ENCODE measurements around the gene ZNF365.

Gene ZNF365

GRCh38 chr10:62422068-62422590 is 48.0 kb downstream of the ZNF365 start:
- FAIRE-seq = no peak

GRCh38 chr10:62424026-62424425 is 49.9 kb downstream of the ZNF365 start:
- FAIRE-seq = no peak

GRCh38 chr10:62426086-62426485 is 51.9 kb downstream of the ZNF365 start:
- FAIRE-seq = no peak

GRCh38 chr10:62426600-62426999 is 52.4 kb downstream of the ZNF365 start:
- FAIRE-seq = no peak

- FAIRE-seq = no peak
Observed at GRCh38 chr10:62430881-62431280, 56.7 kb downstream of the ZNF365 start.

- no peak for FAIRE-seq
Observed at GRCh38 chr10:62433181-62433692, 59.1 kb downstream of the ZNF365 start.

GRCh38 chr10:62433901-62434300 is 59.7 kb downstream of the ZNF365 start:
- FAIRE-seq = no peak

GRCh38 chr10:62437696-62438095 is 63.5 kb downstream of the ZNF365 start:
- no peak for FAIRE-seq

- no peak for FAIRE-seq
Observed at GRCh38 chr10:62442006-62442405, 67.8 kb downstream of the ZNF365 start.

DNA sequence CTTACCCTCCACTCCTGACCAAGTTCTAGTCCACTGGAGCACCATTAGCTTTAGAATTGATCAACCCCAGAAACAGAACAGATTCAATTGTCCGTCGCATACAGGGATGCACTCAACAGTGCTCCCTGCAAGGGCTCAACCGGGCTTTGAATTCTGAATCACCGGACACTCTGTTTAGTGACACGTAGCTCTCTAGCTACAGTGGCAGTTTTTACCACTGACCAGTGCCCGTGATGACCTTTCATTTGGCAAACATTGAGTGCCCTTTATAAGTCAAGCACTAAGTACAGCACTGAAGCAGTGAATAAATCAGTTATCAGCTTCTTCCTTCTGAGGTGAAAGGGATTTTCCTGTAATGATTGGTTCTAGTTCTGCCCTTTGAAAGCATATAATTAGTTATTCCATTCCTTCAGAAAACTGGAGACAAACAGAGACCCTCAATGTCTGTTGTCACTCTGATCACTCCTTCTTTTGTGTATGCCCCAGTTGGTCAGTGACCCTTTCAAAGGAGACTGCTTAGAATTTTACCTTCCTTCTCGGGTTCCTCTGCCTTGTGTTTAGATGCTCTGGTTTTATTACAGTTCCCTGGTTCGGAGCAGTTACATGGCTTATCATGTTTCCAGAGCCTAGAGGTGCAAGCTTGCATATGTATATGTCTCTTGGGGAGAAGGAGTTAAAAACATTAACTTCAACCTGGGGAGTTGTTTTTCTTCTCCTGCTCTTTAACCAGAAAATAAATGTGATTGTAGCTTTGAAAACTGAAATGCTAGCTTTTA is 68.9 kb downstream of the ZNF365 start:
- no peak for FAIRE-seq

DNA sequence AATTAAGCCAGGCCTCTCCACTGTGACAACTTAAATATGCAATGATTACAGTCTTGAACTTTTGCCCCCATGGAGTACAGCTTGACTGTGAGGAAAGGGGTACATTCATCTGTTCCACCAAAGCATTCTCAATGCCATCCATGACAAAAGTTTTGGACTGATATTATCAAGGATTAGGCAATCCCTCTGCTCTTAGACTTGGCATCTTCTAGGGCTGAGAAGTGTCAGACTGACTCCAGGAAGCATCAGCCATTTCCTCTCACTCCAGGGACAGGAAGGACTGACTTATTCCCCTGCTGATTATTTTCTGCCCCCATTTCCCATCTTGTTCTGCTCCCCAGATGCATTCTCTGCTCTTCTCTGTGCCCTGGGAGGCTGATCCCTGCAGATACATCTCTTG is 69.7 kb downstream of the ZNF365 start:
- FAIRE-seq = no peak

DNA sequence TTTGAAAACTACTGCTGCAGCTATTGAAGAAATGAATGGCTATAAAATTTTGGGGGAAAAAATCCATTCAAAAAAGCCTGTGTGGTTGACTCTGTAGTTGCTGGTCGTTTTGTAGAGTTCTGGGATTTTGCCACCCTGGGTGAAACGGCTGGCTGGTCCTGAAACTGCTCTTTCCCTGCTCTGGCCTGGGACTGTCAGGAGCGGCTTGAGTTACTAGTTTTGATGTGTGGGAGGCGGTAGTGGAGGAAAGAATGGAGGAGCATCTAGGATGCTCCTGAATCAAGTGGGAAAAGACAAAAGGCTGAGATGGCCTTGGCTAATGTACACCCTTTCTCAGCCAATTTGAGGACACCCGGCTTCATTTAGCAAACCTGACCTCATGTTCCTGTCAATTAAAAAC is 72.5 kb downstream of the ZNF365 start:
- FAIRE-seq = no peak

DNA sequence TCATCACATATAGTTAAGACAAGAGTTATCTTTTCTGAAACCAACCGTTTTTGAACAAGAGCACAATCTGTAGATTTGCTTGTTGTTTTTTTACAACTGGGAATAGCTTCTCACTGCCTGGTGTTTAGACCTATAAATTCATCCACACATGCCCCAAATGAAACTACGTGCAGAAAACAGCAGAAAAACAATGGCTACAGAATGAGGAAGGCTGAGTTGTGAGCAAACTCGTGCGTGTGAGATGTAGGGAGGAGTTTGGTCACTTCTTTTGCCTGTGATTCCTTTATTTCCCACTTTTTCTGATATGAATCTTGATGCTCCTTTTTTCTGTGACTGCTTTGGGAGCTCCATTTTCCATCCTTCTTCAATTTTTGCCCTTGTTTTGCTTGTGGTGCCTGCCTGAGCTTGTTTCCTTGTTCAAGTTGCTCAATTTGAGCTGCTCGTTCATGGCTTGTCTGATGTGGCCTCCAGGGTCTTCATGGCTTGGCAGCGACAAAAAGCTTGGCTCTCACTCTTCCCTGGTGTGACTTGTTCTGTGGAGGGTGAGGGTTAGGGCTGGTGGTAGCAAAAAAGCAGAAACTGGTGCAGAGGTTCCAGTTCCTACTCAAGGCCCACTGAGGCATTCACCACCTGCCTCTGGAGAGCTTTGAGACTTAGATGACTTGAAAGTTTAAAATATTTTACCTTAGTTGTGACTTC is 76.9 kb downstream of the ZNF365 start:
- no peak for FAIRE-seq

DNA sequence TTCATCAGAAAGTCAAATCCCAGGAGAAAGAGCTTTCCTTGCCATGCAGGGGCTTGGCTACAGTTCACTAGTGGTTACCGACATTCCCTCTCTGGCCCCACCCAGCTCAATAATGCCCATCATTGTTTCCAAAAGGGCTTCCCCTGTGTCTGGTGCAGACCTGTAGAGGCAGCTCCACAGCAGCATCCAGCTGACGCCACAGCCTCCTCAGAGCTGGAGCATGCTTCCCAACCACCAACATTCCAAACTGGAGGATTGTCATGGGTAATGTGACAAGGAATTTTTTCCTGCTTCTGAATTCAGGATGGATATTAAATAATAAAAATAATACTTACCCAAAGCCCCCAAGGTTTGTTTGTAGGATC is 77.4 kb downstream of the ZNF365 start:
- no peak for FAIRE-seq

Measured in colon (tissue), 2 donors.